Fibroblast of skin of back (primary cell): ENCODE data around the gene PPP2R1A.
"Not testable (repeated sequence)": the region's sequence is repeated elsewhere in the genome, so short reads cannot be mapped to it uniquely, and the experiment has no call there.

Experiments
- DNase-seq: peaks from one replicate; pipeline ENCODE4 v3.0.0-alpha.2; 2013

The PPP2R1A gene

GRCh38 chr19:52200755-52201391, 11.0 kb downstream of the PPP2R1A start:
- not testable (repeated sequence) for DNase-seq

GRCh38 chr19:52206481-52206880, 16.6 kb downstream of the PPP2R1A start:
- no peak for DNase-seq

DNA sequence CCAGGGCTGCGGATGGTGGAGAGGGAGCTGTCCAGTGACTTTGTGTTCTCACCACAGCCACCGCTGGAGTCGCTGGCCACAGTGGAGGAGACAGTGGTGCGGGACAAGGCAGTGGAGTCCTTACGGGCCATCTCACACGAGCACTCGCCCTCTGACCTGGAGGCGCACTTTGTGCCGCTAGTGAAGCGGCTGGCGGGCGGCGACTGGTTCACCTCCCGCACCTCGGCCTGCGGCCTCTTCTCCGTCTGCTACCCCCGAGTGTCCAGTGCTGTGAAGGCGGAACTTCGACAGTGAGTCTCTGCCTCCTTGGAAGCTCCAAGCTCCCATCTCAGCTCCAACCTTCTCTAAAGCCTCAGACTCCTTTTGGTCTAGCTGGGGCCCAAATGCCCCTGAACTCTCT, 21.4 kb downstream of the PPP2R1A start:
- no peak for DNase-seq

DNA sequence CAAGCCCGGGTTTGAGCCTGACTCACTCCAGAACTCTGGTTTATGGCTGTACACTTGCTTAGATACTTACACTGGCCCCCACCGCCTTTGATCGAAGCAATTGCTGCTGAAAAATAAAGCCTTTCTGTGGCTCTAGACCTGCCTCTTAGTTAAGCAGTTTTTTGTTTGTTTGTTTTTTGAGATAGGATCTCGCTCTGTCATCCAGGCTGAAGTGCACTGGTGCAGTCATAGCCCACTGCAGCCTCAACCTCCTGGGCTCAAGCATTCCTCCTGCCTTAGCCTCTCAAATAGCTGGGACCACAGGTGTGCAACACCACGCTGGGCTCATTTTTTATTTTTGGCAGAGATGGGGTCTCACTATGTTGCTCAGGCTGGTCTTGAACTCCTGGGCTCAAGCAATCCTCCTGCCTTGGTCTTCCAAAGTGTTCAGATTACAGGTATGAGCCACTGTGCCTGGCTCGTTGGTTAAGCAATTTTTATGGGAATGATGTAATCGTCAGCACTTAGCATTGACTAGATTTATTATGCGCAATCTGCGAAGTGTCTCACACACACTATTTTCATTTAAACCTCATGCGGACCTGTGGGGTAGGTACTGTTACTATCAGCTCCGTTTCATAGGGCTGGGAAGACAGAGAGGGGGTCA, 22.2 kb downstream of the PPP2R1A start:
- no peak for DNase-seq

GRCh38 chr19:52212572-52213255, 22.9 kb downstream of the PPP2R1A start:
- no peak for DNase-seq

DNA sequence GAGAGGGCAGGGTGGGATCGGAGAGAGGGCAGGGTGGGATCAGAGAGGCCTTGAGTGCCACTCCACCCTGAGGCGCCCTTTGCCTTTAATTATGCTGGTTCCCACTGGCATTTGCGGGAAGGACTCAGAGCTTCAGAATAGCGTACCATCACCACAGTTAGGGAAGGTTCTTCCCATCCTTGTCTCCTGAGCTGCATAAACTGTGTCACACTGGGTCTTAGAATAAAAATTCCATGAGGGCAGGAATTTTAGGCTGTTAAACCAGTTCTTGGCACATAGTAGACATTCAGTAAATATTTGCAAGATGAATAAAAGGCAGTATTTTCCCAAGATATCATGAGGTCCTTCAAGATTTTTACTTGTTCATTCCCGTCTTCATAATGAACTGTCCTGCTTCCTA, 24.4 kb downstream of the PPP2R1A start:
- peak; percentile 8 for DNase-seq

DNA sequence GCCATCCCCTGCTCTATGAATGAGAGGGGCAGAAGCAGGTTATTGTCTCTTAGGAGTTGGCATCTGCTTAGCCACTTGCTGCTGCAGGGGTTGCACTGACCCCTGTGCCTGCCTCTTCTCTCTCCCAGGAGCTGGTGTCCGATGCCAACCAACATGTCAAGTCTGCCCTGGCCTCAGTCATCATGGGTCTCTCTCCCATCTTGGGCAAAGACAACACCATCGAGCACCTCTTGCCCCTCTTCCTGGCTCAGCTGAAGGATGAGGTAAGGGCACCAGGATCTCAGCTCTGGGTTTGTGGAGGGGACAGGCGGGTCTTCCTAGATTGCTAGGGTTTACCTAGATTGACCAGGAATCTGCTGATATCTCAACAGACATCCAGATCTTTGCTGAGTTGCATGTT, 26.5 kb downstream of the PPP2R1A start:
- no peak for DNase-seq

DNA sequence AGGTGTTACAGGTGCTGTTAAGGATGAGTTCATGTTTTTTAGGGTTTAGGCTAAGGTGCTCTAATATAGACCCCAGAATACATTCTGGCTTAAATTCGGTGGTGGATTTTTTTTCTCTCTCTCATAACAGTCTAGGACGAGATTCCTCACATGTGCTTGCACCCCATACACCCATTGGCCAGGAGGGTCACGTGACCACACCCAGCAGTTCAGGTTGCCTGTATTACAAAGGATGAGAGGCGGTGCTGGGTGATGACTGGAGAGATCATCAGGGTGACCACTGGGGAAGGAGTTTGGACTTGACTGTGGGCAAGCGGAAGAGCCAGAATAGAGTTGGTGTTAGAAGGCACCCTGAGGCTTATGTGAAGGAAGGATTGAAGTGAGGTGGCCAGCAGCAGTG, 27.7 kb downstream of the PPP2R1A start:
- DNase-seq: no peak

DNA sequence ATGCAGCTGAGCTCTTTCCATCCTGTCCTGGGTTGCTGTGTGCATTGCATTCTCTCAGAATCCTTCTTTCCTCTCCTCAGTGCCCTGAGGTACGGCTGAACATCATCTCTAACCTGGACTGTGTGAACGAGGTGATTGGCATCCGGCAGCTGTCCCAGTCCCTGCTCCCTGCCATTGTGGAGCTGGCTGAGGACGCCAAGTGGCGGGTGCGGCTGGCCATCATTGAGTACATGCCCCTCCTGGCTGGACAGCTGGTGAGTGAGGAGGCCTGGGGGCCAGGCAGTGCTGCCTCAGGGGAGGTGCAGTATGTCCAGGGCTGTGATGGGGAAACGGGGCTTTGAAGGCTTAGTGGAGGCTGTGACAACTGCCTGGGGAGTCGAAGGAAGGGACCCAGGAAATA, 29.8 kb downstream of the PPP2R1A start:
- no peak for DNase-seq

- no peak for DNase-seq
These were observed 31.2 kb downstream of the PPP2R1A start for GRCh38 chr19:52221031-52221430.

DNA sequence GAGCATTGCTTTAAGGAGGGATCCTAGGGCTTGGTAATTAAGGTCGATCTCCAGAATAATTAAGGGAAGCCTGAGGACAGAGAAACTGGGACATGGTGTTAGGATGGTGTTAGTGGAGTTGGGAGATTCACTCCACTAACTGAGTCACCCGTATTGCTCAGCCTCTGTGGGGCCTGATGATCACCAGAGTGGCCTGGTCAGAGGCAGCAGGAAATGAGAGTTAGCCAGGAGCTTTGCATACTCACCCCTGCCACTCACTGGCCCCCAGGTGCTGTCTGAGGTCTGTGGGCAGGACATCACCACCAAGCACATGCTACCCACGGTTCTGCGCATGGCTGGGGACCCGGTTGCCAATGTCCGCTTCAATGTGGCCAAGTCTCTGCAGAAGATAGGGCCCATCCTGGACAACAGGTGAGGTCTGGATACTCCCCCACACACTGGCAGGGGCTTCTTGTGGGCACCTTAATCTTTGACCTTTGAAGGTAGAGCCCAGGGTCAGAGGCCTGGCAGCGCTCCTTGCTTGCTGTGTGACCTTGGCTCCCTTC, 32.1 kb downstream of the PPP2R1A start:
- DNase-seq: no peak

- DNase-seq: no peak
These were observed 34.4 kb downstream of the PPP2R1A start for GRCh38 chr19:52224211-52224610.

GRCh38 chr19:52226652-52227051, 36.8 kb downstream of the PPP2R1A start:
- no peak for DNase-seq

GRCh38 chr19:52227196-52227940, 37.5 kb downstream of the PPP2R1A start:
- no peak for DNase-seq

DNA sequence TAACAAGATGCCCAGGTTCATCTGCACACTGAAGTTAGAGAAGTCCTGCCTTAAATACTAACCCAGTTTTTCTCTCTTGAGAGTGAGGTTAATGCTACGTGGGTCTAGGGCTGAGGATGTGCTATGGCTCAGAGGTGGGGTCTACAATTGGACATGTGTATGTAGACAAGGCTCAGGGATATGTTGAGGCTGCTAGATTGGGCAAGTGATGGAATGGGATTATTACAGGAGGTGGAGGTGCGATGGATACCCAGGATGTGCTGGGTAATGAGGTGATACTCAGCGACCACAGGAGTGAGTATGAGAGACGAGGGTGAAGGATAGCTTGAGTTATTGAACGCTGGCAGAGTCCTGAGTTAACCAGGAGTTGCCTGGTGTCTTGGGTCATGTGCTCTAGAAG, 38.1 kb downstream of the PPP2R1A start:
- DNase-seq: no peak

- DNase-seq: no peak
These were observed 39.7 kb downstream of the PPP2R1A start for GRCh38 chr19:52229524-52229923.

GRCh38 chr19:52230685-52231084, 40.8 kb downstream of the PPP2R1A start:
- no peak for DNase-seq

DNA sequence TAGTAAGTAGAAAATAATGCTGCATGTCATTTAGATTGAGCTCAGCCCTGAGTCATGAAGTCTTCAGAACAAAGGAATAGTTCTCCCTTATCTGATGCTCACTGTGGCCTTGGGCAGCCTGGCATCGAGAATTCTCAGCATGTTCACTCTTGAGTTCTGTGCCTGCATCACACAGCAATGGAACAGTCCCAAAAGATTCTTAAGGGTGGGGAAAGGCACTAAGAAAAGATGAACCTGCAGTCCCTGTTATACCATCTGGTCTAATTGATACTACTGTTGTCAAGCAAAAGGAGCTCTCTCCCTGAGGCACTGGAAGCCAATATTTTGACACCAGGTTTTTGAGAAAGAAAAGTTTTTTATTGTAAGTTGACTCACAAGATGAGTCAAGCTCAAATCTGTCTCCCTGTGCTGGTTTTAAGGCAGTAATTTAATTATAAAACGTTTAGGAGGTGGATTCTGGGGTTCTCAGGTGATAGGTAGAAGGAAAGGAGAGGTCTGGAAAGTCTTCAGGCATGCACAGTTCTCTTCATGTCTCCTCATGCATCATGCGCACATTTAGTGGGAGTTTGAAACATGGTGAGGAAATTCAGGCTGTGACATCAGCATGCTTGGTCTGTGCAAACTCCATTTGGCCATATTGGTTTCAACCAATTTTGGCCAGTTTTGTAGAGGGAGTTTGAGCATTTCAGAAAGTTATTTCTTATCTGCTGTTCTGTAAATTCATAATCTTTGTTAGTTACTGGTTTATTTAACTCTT, 41.5 kb downstream of the PPP2R1A start:
- DNase-seq: no peak

DNA sequence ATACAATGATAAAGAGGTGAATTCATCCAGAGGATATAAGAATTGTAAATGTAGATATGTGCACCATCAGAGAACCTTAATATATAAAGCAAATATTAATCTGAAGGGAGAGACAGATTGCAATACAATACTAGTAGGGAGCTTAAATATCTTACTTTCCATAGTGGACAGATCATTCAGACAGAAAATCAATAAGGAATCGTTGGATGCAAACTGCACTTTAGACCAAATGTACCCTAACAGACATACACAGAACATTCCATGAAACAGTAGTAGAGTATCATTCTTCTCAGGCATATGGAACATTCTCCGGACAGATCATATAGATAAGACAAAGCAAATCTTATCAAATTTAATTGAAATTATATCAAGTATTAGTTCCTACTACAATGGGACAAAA, 44.6 kb downstream of the PPP2R1A start:
- no peak for DNase-seq

- DNase-seq: no peak
These were observed 47.3 kb downstream of the PPP2R1A start for GRCh38 chr19:52237197-52237596.

GRCh38 chr19:52237771-52238400, 48.0 kb downstream of the PPP2R1A start:
- peak; percentile 62 for DNase-seq

GRCh38 chr19:52244021-52244420, 54.2 kb downstream of the PPP2R1A start:
- no peak for DNase-seq
